Measurements from ENCODE around the gene ZP2. TPM values are rescaled to one million over a fixed set of nuclear protein-coding genes. Genes with fewer than 3 reads are reported as not detected.
"Not testable (repeated sequence)": the region's sequence is repeated elsewhere in the genome, so short reads cannot be mapped to it uniquely, and the experiment has no call there.

Gene ZP2
- total RNA-seq (2014; rRNA removed): not detected in 2 replicates
- polyA plus RNA-seq (2012): not detected

DNA sequence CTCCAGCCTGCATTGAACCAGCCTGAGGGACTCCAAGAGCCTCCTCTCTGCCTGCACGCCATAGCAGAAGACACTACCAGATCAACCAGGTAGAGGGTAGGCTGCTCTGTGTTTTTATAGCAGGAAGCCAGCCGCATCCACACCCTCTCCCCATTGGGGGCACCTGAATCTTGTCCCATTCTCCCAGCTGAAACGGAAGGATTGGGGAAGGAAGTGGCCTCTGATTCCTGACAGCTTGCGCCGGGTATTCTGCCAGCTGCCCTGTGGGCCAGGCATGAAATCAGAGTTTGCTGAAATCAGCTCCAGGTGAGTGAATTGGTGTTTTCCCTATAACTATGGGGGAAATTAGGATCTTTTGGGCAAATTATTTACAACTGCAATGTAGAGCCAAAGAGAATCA lies at the start of gene ZP2:
Gene ZP2 (minus strand): TSS at position 89 of the 400 bp plus-strand sequence. CDS start 27 bp downstream, at position 62.
- no peak for DNase-seq (ENCODE audit: low read depth)

DNA sequence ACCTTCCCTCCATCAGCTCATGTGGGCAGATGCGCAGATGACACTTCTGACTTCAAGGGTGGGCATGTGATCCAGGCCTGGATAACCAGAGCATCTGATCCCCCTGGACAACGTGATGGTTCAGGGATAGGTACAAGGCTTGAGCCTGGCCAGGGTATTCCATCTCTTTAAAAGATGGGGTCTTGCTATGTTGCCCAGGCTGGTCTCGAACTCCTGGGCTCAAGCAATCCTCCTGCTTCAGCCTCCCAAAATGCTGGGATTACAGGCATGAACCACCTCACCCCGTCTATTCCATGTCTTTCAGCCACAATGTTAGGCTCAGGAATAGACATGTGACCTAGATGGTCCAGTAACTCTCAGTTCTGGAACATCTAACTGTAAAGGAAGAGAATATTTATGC lies 45.9 kb upstream of the ZP2 start:
- DNase-seq (ENCODE audit: low read depth): no peak

DNA sequence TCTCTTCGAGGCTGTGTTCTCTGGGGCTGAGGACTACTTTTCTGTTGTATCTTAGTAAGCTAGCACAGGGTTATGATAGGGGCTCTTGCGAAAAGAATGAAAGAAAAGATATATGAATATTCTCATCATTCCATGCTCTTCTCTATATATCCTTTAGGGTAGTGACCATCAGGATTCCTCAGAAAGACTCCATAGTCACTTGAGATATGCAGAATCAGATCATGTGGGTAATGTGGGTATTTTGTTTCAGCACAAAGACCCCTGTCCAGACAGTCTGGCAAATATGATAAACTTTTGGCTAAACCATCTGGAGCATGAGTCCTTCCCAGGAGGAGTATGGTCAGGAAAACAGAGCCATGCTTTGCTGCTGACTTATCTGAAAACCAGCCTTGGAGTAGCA lies 45.3 kb upstream of the ZP2 start:
- DNase-seq (ENCODE audit: low read depth): no peak

DNA sequence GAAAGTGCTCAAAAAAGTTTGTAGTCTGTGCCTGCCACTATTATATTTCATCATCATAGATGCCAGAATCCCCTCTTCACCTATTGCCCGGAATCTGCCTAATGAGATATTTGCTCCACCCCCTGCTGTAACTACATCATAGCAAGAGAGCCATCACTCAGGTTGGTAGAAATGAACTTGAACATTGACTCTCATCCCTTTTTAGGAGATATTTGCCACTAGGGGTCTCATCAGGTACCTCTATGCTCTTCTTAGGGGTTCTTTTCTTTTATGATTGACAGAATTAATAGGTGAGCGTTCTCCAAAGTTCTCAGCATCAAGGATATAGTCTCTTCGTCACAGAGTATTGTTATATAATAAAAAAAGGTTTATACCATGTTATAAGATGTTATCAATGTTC lies 42.1 kb upstream of the ZP2 start:
- no peak for DNase-seq (ENCODE audit: low read depth)

DNA sequence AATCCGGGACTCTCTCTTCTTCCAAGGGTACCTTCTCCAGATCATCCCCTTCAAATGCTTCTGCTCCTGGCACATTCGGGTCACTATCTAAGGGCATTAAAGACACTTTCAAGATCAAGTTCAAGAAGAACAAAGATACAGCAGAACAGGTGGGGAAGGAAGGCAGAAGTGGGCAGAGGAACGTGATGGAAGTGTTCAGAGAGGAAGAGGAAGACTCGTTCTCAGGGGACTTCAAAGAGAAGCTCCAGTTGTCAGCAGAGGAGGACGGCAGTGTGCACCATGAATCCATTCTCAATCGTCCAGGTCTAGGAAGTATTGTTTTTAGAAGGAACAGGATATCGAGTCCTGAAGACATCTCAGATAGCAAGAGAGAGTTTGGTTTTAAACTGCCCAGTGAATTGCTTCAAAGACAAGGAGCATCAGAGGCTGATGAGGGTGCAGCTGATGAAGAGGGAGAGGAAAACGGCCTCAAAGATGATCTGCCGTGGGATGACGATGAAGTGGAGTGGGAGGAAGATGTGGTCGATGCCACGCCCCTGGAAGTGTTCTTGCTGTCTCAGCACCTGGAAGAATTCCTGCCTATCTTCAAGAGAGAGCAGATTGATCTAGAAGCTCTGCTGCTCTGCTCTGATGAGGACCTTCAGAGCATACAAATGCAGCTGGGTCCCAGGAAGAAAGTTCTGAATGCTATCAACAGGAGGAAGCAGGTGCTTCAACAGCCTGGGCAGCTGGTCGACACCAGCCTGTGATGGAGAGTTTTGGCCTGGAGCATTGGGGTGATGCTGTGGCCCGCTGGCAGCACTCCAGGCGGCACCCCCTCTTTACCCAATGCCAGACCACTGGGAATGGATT lies 38.9 kb upstream of the ZP2 start:
- DNase-seq (ENCODE audit: low read depth): no peak

DNA sequence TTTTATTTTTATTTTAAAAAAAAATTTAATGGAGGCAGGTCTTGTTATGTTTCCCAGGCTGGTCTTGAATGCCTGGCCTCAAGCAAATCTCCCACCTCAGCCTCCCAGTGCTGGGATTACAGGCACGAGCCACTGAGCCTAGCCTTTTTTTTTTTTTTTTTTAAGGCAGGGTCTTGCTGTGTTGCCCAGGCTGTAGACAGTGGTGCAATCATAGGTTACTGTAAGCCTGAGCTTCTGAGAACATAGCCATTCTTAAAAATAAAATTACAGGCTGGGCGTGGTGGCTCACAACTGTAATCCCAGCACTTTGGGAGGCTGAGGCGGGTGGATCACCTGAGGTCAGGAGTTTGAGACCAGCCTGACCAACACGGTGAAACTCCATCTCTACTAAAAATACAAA lies 36.8 kb upstream of the ZP2 start:
- not testable (repeated sequence) for DNase-seq (ENCODE audit: low read depth)

DNA sequence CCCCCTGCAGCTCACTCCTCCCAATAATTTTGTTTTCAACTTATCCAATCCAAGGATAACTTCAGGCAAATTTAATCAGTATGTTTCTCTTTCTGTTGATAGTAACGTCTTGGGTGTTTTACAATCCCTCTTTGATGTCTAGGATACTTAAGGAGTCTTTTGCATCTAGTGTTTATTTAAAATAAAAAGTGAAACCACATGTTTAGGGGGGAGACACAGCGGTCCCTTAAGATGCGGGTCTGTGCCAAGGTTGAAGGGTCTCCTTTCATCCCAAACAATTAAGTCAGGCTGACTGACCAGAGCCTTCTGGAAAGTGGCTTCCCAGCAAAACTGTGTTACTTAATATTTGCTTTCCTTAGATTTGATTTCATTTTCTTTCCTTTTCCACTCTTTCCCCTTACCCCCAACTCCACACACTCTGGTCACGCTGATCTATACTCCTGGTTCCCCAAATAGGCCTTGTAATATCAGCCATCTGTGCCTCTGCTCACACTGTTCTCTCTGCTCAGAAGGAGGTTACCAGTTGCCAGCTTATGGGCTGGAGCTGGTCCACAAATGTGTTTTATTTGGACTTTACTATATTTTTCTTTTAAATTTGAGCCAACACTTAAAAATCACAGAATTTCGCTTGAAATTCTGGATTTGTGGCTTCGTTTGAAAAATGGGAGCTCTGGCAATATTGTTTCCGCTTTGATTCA lies 33.3 kb upstream of the ZP2 start:
- DNase-seq (ENCODE audit: low read depth): no peak

DNA sequence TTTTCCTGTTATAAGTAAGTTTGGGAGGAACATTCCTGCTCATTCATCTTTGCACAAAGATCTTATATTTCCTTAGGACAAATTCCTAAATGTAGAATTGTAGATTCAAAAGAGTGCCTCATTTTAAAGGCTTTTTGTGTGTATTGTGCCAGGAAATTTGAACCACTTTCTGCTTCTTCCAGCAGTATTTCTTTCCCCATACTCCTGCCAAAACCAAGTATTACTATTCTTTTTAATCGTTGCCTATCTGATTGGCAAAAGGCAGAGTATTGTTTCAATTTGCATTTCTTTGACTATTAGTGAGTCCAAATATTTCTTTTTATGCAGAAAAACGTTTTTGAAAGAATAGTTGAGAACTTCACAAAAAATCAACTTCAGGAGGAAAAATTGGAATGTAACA lies 31.4 kb upstream of the ZP2 start:
- no peak for DNase-seq (ENCODE audit: low read depth)

DNA sequence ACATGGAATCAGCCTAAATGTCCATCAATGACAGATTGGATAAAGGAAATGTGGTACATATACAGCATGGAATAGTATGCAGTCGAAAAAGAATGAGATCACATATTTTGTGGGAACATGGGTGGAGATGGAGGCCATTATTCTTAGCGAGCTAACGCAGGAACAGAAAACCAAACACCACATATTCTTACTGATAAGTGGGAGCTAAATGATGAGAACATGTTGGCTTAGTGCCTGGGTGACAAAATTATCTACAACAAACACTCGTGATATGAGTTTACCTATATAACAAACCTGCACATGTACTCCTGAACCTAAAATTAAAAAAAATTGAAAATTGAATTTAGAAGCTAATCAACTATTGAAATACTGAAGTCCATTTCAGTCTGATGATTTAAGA lies 28.3 kb upstream of the ZP2 start:
- no peak for DNase-seq (ENCODE audit: low read depth)

DNA sequence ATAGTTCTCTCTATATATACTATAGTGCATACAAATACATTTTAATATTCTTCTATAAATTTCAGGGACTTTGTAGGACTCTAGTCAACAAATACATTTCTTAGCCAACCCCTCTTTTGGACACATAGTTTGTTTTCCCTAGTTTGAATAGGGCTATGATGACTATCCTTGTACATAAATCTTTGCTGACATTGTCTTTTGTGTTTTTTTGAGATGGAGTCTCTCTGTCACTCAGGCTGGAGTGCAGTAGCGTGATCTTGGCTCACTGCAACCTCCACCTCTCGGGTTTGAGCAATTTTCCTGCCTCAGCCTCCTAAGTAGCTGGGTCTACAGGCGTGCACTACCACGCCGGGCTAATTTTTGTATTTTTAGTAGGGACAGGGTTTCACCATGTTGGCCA lies 25.5 kb upstream of the ZP2 start:
- no peak for DNase-seq (ENCODE audit: low read depth)

DNA sequence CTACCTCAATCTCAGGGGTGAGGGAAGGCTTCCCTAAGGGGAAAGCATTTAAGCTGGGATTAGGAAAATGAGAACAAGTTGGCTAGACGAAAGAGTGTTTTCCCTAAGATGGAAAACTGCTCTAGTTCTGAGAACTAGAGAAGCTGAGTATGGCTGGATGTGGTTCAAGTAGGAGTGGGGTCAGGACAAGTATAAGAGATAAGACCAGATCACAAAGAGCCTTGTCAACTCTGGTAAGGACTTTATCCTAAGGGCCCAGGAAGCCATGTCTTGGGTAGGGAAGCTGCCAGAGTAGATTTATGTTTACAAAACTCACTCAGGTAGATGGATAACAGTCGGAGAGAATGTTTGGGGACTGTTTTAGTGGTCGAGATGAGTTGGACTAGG lies 23.8 kb upstream of the ZP2 start:
- no peak for DNase-seq (ENCODE audit: low read depth)

DNA sequence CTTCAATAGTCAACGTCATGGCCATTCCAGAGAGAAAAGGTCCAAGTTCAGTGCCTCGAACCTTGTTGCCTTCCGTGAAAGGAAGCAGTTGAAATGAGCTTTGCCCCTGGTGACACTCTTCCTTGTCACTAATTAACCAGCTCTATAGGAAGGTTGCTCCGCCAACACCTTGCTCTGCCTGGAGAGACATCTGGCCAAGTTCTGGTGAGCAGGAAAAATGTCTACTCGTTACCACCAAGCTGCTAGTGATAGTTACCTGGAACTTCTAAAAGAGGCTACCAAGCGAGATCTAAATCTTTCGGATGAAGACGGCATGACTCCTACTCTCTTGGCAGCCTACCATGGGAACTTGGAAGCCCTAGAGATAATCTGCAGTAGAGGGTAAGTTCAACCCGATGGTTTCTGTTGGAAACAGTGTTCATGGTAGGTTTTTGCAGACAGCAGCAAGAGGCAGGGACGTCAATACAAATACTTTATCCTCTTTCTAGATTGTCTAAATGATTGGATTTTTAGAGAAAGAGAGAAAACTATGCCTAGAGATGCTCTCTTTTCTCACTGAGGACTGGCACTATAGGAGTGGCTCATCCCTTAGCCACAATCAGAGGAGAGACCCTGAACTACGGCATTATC lies 22.3 kb upstream of the ZP2 start, which contains the start of gene ANKS4B:
Gene ANKS4B (plus strand): TSS at position 179 of the 630 bp plus-strand sequence. CDS start 39 bp downstream, at position 218.
- DNase-seq (ENCODE audit: low read depth): no peak

DNA sequence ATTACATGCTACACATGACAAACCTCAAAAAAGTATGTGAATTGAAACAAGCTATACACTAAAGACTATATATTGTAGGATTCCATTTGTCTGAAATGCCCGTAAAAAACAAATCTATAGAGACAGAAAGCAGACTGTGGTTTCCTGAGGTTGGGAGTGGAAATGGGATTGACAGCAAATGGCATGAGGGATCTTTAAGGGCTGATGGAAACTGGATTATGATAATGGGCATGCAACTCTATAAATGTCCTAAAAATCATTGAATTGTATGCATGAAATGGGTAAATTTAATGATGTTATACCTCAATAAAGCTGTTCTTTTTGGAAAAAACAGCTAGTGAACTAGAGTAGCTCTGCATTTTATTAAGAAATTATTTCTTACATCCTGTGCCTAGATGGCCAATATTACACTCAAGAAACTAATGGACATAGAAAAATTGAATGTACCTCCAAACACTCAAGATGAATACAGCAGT lies 21.7 kb upstream of the ZP2 start:
- DNase-seq (ENCODE audit: low read depth): no peak

DNA sequence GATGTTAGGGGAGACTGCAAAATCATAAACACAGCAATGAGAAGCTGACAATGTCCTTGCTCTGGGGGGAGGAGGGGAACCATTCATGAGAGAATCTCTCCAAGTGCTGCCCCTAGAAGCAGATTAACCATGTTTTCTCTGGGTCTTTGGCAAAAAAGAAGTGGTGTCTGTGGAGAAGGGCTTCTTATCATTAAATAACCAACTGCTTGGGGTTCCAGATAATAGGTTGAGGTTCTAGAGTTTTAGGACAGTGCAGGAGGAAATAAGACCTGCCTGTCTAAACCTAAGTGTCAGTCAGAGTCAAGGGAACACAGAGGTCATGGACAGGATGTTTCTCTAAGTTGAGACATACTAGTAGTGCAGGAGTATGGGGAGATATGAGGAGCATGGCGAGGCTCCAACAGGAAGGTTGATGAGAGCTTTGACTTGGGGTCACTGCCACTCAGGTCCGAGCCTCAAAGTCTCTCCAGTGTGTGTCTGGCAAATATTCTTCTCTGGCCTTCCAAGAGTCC lies 17.0 kb upstream of the ZP2 start:
- no peak for DNase-seq (ENCODE audit: low read depth)

DNA sequence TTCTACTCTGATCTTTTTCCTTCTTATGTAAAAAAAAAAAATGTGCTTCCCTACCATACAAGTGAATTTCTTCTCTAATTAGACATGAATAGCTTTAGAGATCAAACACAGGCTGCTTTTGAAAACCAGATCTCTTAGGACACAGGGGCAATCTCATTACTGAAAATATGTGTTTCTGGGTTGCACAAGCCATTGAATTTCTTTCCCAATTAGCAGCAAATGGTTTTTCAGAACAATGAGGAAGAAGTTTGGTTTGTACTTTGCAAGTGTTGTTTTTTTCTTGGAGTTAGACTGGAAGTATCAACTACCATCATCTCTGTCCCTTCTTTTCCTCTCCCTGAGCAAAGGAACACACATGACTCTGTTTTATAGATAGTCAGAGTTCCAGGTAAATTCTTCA lies 16.5 kb upstream of the ZP2 start:
- DNase-seq (ENCODE audit: low read depth): no peak

DNA sequence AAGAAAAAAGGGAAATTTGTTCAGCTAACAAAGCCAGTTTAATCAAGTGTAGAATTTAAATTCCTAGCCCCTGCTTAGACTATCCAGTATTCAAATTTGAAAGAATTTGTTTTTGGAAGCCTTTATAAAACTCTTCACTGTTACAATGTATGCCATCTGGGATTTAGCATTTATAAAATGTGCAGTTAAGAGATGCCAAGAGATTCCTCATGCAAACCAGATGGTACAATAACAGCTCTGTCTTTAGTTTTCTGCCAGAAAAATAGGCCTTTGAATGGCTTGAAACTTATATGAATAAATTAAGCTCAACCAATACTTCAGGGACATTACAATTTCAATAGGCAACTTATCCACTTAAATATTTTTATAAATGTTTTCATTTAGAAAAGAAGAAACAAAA lies 15.4 kb upstream of the ZP2 start:
- no peak for DNase-seq (ENCODE audit: low read depth)

DNA sequence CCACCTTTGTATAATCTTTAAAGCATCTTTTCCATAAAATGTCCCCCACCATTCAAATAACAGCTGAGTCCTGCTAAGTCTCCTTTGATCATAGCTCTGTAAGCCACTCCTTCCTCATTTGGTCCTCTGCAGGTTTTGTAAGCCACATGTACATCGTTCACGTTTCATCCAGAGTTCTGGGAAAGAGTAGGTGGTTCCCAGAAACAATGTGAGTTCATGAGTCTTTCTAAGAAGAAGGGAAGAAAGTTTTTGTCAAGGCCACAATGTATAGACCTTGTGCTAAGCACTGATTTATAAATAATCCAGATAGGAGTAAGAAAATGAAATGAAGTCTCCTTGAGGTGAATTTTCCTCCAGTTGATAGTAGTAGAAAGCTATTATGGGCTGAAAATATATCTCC lies 13.4 kb upstream of the ZP2 start:
- DNase-seq (ENCODE audit: low read depth): no peak

DNA sequence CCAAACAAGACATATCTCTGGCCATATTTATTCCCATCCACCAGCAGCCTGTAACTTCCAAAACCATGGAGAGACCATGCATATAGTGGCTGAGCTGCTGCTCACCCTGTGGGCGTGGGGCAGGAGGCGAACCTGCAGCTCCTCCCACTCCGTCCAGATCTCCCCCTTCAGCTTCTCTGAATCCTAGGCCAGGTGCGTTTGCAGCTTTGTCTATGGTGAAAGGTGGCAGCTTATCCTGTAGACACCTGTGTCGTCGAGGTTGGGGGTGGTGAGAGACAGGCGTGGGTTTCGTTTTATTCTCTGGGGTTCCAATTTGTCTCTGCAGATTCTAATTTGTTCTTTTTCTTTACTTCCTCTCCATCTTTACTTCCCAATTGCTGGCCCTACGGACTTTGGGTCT lies 12.4 kb upstream of the ZP2 start:
- no peak for DNase-seq (ENCODE audit: low read depth)

DNA sequence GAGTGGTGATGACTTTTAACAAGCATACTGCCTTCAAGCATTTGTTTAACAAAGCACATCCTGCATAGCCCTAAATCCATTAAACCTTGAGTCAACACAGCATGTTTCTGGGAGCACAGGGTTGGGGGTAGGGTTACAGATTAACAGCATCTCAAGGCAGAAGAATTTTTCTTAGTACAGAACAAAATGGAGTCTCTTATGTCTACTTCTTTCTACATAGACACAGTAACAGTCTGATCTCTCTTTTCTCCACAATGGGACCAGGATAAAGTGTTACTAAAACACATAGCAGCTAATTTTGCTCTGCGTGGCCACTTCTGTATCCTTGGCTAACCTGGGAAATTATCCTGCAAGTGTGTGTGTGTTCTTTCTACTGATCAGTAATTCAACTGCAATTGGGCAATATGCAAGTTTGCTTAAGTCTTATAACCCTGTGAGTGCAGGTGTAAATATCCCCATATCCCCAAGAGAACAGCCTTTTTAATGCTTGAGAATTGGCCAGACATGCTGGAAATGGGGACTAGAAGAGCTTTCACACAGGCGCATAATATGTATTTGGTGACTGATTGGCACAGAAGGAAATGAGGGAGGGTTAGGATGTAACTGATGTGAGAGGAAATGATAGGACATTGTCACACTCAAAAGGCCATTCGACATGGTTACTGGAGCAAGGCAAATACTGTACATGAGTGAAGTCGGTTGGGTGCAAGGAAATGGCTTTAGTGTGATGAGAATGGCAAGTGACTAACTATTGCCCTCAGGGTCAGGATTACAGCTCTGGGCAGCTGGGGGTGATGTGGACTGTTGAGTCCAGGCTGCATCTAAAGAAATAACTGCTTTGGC lies 11.3 kb upstream of the ZP2 start:
- DNase-seq (ENCODE audit: low read depth): no peak

DNA sequence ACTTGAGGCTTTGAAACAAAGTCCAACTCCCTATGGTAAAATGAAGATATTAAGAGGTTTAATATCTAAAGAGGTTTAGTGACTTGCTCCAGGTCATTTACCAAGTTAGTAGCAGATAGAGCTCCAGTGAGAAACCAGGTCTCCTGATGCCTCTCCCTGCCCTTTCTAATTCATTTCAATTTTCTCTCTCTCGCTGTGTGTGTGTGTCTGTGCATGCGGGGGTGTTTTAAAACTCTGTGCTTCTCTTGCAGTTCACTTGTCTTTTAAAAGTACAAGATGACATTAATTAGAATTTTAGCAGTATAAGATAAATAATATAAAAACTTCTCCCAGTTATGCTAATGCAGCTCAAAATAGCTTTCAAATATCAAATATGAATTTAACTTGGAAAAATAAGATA lies 8.2 kb upstream of the ZP2 start:
- no peak for DNase-seq (ENCODE audit: low read depth)

DNA sequence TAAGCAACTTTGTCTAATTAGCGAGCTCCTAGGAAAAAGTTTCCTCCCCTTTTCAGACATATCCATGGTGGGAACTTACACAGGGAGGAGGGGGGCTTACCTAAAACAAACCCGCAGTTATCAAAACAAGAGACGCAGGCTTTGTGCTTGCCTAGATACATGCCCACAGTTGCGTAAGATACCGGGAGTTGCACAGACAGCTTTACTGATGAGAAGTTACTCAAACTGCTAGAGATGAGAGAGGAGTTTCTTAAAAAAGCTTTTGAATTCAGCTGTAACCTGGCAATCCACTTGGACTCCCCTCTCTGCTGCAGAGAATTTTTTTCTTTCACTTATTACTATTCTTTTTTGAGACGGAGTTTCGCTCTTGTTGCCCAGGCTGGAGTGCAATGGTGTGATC lies 6.8 kb upstream of the ZP2 start:
- DNase-seq (ENCODE audit: low read depth): no peak
